Left colon (tissue), 2 donors: ENCODE results near the gene ANXA4. TPM values are rescaled to one million over a fixed set of nuclear protein-coding genes. Genes with fewer than 3 reads are reported as not detected.

ENCODE experiments used
- ATAC-seq: fragments of 200-7000 bp; cut with Tn5 transposase; one replicate; pipeline ENCODE4 v1.9.1; 2020; ENCODE audit warnings: mild to moderate bottlenecking, moderate library complexity
- DNase-seq, 2 donors: peaks; one replicate each; pipeline ENCODE4 v3.0.0-alpha.2; 2020
- intact Hi-C, 2 donors: fragments of 100-400 bp; cut with DNase I in 1 of 2; cut with micrococcal nuclease in 1 of 2; formaldehyde crosslinking; loops; one replicate each; pipeline versions ENCODE4 v1.11.2 to v1.14.0; 2022; cut with DNase I, micrococcal nuclease
- long read RNA-seq: library from polyadenylated mRNA; unstranded; transcript quantifications from one replicate; pipeline ENCODE4 v2.0.0, GENCODE V29; 2021
- total RNA-seq, 2 donors: library from RNA; stranded (reverse); fragmentation: NEBNext Ultra II Directional; extraction: Animal tissue kit (Norgen Biotek cat#: 25700); gene quantifications; one replicate each; pipeline ENCODE4 v1.2.1, GENCODE V29; 2021
- donor health status: DM: no; HTN: no; CAD: no.
- donor health status: DM: yes; HTN: yes; CAD: no.

The ANXA4 gene
- total RNA-seq = 100 to 1,000 TPM; 271 to 289 TPM
- long read RNA-seq, transcript ANXA4-201 (13 exons, 2,799 nt) = major isoform, 164 of 220 reads
- long read RNA-seq, partial matches to known transcripts = 24 of 220 reads
- long read RNA-seq, other reads (novel, unspliced or antisense) = 29 of 220 reads

GRCh38 chr2:69741575-69742321 lies at the start of gene ANXA4:
ANXA4 (plus strand) TSS chr2:69742134; CDS start chr2:69781566, 39,432 bp downstream.
- intact Hi-C loops = loop anchor here in 1 of 2 donors (5.0 kb wide), 1 partner anchor 56 kb away; no protein-coding TSS in a partner anchor
- DNase-seq (peak; percentile 90 to 94), ATAC-seq (peak; percentile 90)

- no peak for ATAC-seq
- no peak for DNase-seq
- intact Hi-C loops = no loop called here
Observed at GRCh38 chr2:69692424-69692823, 49.5 kb upstream of the ANXA4 start.

GRCh38 chr2:69693059-69693774 lies 48.7 kb upstream of the ANXA4 start:
- DNase-seq (no peak), ATAC-seq (no peak)
- intact Hi-C loops = no loop called here

GRCh38 chr2:69693775-69694450 lies 48.0 kb upstream of the ANXA4 start:
- DNase-seq (no peak), ATAC-seq (no peak)
- intact Hi-C loops = no loop called here

- ATAC-seq = no peak
- no peak for DNase-seq
- intact Hi-C loops = no loop called here
Observed at GRCh38 chr2:69694894-69695849, 46.8 kb upstream of the ANXA4 start.

- intact Hi-C loops = no loop called here
- ATAC-seq = no peak
- DNase-seq = no peak
Observed at GRCh38 chr2:69695850-69696216, 46.1 kb upstream of the ANXA4 start.

GRCh38 chr2:69700381-69700780 lies 41.6 kb upstream of the ANXA4 start:
- DNase-seq = no peak
- no peak for ATAC-seq
- intact Hi-C loops = no loop called here

GRCh38 chr2:69701100-69701945 lies 40.6 kb upstream of the ANXA4 start:
- DNase-seq (no peak), ATAC-seq (no peak)
- intact Hi-C loops = no loop called here

- no peak for DNase-seq
- intact Hi-C loops = no loop called here
- ATAC-seq = no peak
Observed at GRCh38 chr2:69703189-69703588, 38.7 kb upstream of the ANXA4 start.

- DNase-seq (no peak), ATAC-seq (no peak)
- intact Hi-C loops = no loop called here
Observed at GRCh38 chr2:69704446-69704845, 37.5 kb upstream of the ANXA4 start.

- intact Hi-C loops = no loop called here
- no peak for DNase-seq
- no peak for ATAC-seq
Observed at GRCh38 chr2:69709290-69709689, 32.6 kb upstream of the ANXA4 start.

GRCh38 chr2:69711971-69712370 lies 30.0 kb upstream of the ANXA4 start:
- ATAC-seq (no peak), DNase-seq (no peak)
- intact Hi-C loops = loop anchor here (5.0 to 10.0 kb wide), 2 partner anchors 147 to 150 kb away; no protein-coding TSS in a partner anchor

- no peak for DNase-seq
- intact Hi-C loops = loop anchor here (5.0 to 10.0 kb wide), 2 partner anchors 149 to 152 kb away; no protein-coding TSS in a partner anchor
- no peak for ATAC-seq
Observed at GRCh38 chr2:69714024-69714423, 27.9 kb upstream of the ANXA4 start.

- ATAC-seq (peak; percentile 96), DNase-seq (peak; percentile 79 to 94)
- intact Hi-C loops = loop anchor here (5.0 to 10.0 kb wide), 2 partner anchors 150 to 152 kb away; no protein-coding TSS in a partner anchor
Observed at GRCh38 chr2:69714539-69715220, 27.3 kb upstream of the ANXA4 start.

- DNase-seq = no peak
- intact Hi-C loops = loop anchor here in 1 of 2 donors (10.0 kb wide), 1 partner anchor 151 kb away; no protein-coding TSS in a partner anchor
- ATAC-seq = no peak
Observed at GRCh38 chr2:69715964-69716363, 26.0 kb upstream of the ANXA4 start.

- intact Hi-C loops = loop anchor here in 1 of 2 donors (10.0 kb wide), 1 partner anchor 152 kb away; no protein-coding TSS in a partner anchor
- DNase-seq = no peak
- ATAC-seq = no peak
Observed at GRCh38 chr2:69716555-69717120, 25.3 kb upstream of the ANXA4 start.
